Natural killer cell (primary cell): Measurements from ENCODE around the gene GIMAP2. TPM values are rescaled to one million over a fixed set of nuclear protein-coding genes. Genes with fewer than 3 reads are reported as not detected.

Experiments used
- ATAC-seq, 3 donors: fragments of 150-1000 bp in 2 of 3; fragments of 200-7000 bp in 1 of 3; cut with Tn5 transposase; 1 replicate in 1 of 3; 2 replicates in 2 of 3; pipeline ENCODE4 v1.10.0; 2021; ENCODE audit warnings: mild to moderate bottlenecking in 2 of 3, moderate library complexity in 2 of 3
- DNase-seq, 2 donors: peaks; one replicate each; pipeline versions ENCODE4 v3.0.0 to v3.0.0-alpha.2; 2013 to 2021; ENCODE audit warnings: mixed read lengths in 1 of 2
- H3K27ac ChIP-seq: one replicate; pipeline ENCODE4 v1.5.1; 2013; ENCODE audit warnings: mild to moderate bottlenecking, low read length
- H3K27me3 ChIP-seq: one replicate; pipeline ENCODE4 v1.6.1; 2013; ENCODE audit warnings: low read length; ENCODE audit not compliant: control insufficient read depth, insufficient read depth
- H3K36me3 ChIP-seq: one replicate; pipeline ENCODE4 v1.6.1; 2013; ENCODE audit warnings: low read length; ENCODE audit not compliant: control insufficient read depth, insufficient read depth
- H3K4me1 ChIP-seq: one replicate; pipeline ENCODE4 v1.6.1; 2013; ENCODE audit warnings: low read length; ENCODE audit not compliant: control insufficient read depth, insufficient read depth
- H3K4me3 ChIP-seq: one replicate; pipeline ENCODE4 v1.5.1; 2013; ENCODE audit warnings: low read length
- H3K9me3 ChIP-seq: one replicate; pipeline ENCODE4 v1.6.1; 2013; ENCODE audit warnings: low read length; ENCODE audit not compliant: control insufficient read depth, insufficient read depth
- H3K27ac Mint-ChIP-seq, 2 donors: one replicate each; pipeline ENCODE4 v1.8.0; 2022; ENCODE audit warnings: mild to moderate bottlenecking in 2 of 2, mixed read lengths in 2 of 2, moderate library complexity in 1 of 2
- H3K27me3 Mint-ChIP-seq, 2 donors: one replicate each; pipeline ENCODE4 v1.8.0; 2022; ENCODE audit warnings: low read depth in 2 of 2, mixed read lengths in 2 of 2
- H3K36me3 Mint-ChIP-seq: one replicate; pipeline ENCODE4 v1.8.0; 2022; ENCODE audit warnings: mixed read lengths
- H3K4me1 Mint-ChIP-seq, 2 donors: one replicate each; pipeline ENCODE4 v1.8.0; 2022; ENCODE audit warnings: mixed read lengths in 2 of 2
- H3K4me3 Mint-ChIP-seq: one replicate; pipeline ENCODE4 v1.8.0; 2022; ENCODE audit warnings: mild to moderate bottlenecking, moderate library complexity, mixed read lengths
- H3K9me3 Mint-ChIP-seq, 2 donors: one replicate each; pipeline ENCODE4 v1.8.0; 2022; ENCODE audit warnings: mixed read lengths in 2 of 2
- CTCF ChIP-seq: fragments of 200-600 bp; IDR thresholded peaks from one replicate; pipeline ENCODE4 v1.8.0; 2022; ENCODE audit warnings: antibody characterized with exemption
- WGBS: methylation state at CpG from one replicate; pipeline ENCODE4 v1.1.7; 2013; ENCODE audit warnings: missing lambda C conversion rate; ENCODE audit not compliant: insufficient coverage; 5-methylcytosine and 5-hydroxymethylcytosine counted together
- intact Hi-C: fragments of 100-400 bp; cut with micrococcal nuclease; formaldehyde crosslinking; loops from one replicate; pipeline ENCODE4 v1.14.2; 2022
- total RNA-seq, 4 donors: library from RNA; stranded (reverse); fragments of 120-200 nt in 1 of 4; gene quantifications; one replicate each; pipeline versions ENCODE4 v1.2.3 to v1.2.4, GENCODE V29; 2013 to 2022

The GIMAP2 gene
- total RNA-seq, 3 donors from 2014 or later (not counting 1 experiment from before 2014, with no cell fraction given) = 47.5 to 77.5 (median 61.0) TPM

DNA sequence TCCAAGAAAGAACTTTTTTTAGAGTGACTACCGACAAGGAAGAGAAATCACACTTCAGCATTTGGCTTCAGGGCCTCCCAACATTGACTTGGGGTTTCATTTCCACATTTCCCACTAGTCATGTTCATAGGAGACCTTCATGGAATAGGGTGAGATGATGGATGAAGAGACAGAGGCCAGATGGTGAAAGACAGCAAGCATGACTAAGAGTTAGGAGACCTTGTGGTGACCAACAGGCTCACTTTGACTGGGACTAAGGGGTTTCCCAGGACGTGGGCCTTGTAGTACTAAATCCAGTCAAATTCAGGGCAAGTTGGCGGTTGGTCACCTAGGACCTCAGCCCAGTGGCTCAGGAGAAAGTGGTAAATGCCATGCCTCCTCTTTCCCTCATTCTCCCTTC, 48.7 kb downstream of the GIMAP2 start:
- H3K36me3 Mint-ChIP-seq = peaks cover 8% of the 10 kb centered on the region
- no peak for TF ChIP-seq CTCF
- H3K4me1 Mint-ChIP-seq = peaks cover 50 to 59% of the 10 kb centered on the region in 2 donors
- H3K9me3 Mint-ChIP-seq = no peaks in the 10 kb centered on the region
- peaks cover 24% of the 10 kb centered on the region for H3K4me1 ChIP-seq
- no peak overlapping the region for H3K4me3 Mint-ChIP-seq
- H3K27me3 ChIP-seq = no peaks in the 10 kb centered on the region
- H3K27ac Mint-ChIP-seq = peak overlapping the region in 1 of 2 donors; percentile 88
- ATAC-seq (no peak), DNase-seq (no peak)
- H3K36me3 ChIP-seq = no peaks in the 10 kb centered on the region
- no peaks in the 10 kb centered on the region for H3K27me3 Mint-ChIP-seq
- H3K4me3 ChIP-seq = no peak overlapping the region
- 90% methylated on average over 3 of the region's 3 CpGs for WGBS
- H3K27ac ChIP-seq = no peak overlapping the region
- no peaks in the 10 kb centered on the region for H3K9me3 ChIP-seq
- intact Hi-C loops = no loop called here

GRCh38 chr7:150735596-150736358, 50.3 kb downstream of the GIMAP2 start:
- H3K4me1 Mint-ChIP-seq = peaks cover 58 to 66% of the 10 kb centered on the region in 2 donors
- 97% methylated on average over 2 of the region's 3 CpGs for WGBS
- intact Hi-C loops = loop anchor here (5.0 kb wide), 3 partner anchors 48 to 283 kb away; partner anchors contain the start of genes GIMAP2, GIMAP4 and GIMAP8
- Histone ChIP-seq H3K4me1 (peaks cover 29% of the 10 kb centered on the region), H3K9me3 (no peaks in the 10 kb centered on the region), H3K27me3 (no peaks in the 10 kb centered on the region), H3K4me3 (no peak overlapping the region), H3K36me3 (peaks cover 8% of the 10 kb centered on the region), H3K27ac (no peak overlapping the region)
- ATAC-seq (no peak), DNase-seq (no peak)
- H3K36me3 Mint-ChIP-seq = peaks cover 16% of the 10 kb centered on the region
- peak overlapping the region in 1 of 2 donors; percentile 86 for H3K27ac Mint-ChIP-seq
- no peaks in the 10 kb centered on the region for H3K9me3 Mint-ChIP-seq
- peak overlapping the region; percentile 91 for H3K4me3 Mint-ChIP-seq
- no peak for TF ChIP-seq CTCF
- no peaks in the 10 kb centered on the region for H3K27me3 Mint-ChIP-seq

- TF ChIP-seq CTCF = no peak
- 49% methylated on average over 4 of the region's 4 CpGs for WGBS
- no peaks in the 10 kb centered on the region for H3K27me3 ChIP-seq
- H3K27me3 Mint-ChIP-seq = no peaks in the 10 kb centered on the region
- ATAC-seq (peak; percentile 3 to 19 (median 14)), DNase-seq (no peak)
- no peaks in the 10 kb centered on the region for H3K9me3 ChIP-seq
- peaks cover 19% of the 10 kb centered on the region for H3K36me3 ChIP-seq
- peaks cover 66 to 71% of the 10 kb centered on the region in 2 donors for H3K4me1 Mint-ChIP-seq
- peak overlapping the region; percentile 84 for H3K4me3 ChIP-seq
- H3K4me1 ChIP-seq = peaks cover 35% of the 10 kb centered on the region
- intact Hi-C loops = loop anchor here (5.0 kb wide), 3 partner anchors 50 to 285 kb away; partner anchors contain the start of genes GIMAP2, GIMAP4 and GIMAP8
- H3K4me3 Mint-ChIP-seq = peak overlapping the region; percentile 91
- H3K9me3 Mint-ChIP-seq = no peaks in the 10 kb centered on the region
- peaks cover 27% of the 10 kb centered on the region for H3K36me3 Mint-ChIP-seq
- peak overlapping the region; percentile 86 to 91 for H3K27ac Mint-ChIP-seq
- H3K27ac ChIP-seq = peak overlapping the region; percentile 64
Observed at GRCh38 chr7:150736864-150737263, 51.4 kb downstream of the GIMAP2 start.
